Natural killer cell (primary cell): ENCODE results near the gene SLC39A3. TPM values are rescaled to one million over a fixed set of nuclear protein-coding genes. Genes with fewer than 3 reads are reported as not detected.

Source experiments
- ATAC-seq, 3 donors: fragments of 150-1000 bp in 2 of 3; fragments of 200-7000 bp in 1 of 3; cut with Tn5 transposase; 1 replicate in 1 of 3; 2 replicates in 2 of 3; pipeline ENCODE4 v1.10.0; 2021; ENCODE audit warnings: mild to moderate bottlenecking in 2 of 3, moderate library complexity in 2 of 3
- DNase-seq, 2 donors: peaks; one replicate each; pipeline versions ENCODE4 v3.0.0 to v3.0.0-alpha.2; 2013 to 2021; ENCODE audit warnings: mixed read lengths in 1 of 2
- H3K27ac ChIP-seq: one replicate; pipeline ENCODE4 v1.5.1; 2013; ENCODE audit warnings: mild to moderate bottlenecking, low read length
- H3K27me3 ChIP-seq: one replicate; pipeline ENCODE4 v1.6.1; 2013; ENCODE audit warnings: low read length; ENCODE audit not compliant: control insufficient read depth, insufficient read depth
- H3K36me3 ChIP-seq: one replicate; pipeline ENCODE4 v1.6.1; 2013; ENCODE audit warnings: low read length; ENCODE audit not compliant: control insufficient read depth, insufficient read depth
- H3K4me1 ChIP-seq: one replicate; pipeline ENCODE4 v1.6.1; 2013; ENCODE audit warnings: low read length; ENCODE audit not compliant: control insufficient read depth, insufficient read depth
- H3K4me3 ChIP-seq: one replicate; pipeline ENCODE4 v1.5.1; 2013; ENCODE audit warnings: low read length
- H3K9me3 ChIP-seq: one replicate; pipeline ENCODE4 v1.6.1; 2013; ENCODE audit warnings: low read length; ENCODE audit not compliant: control insufficient read depth, insufficient read depth
- H3K27ac Mint-ChIP-seq, 2 donors: one replicate each; pipeline ENCODE4 v1.8.0; 2022; ENCODE audit warnings: mild to moderate bottlenecking in 2 of 2, mixed read lengths in 2 of 2, moderate library complexity in 1 of 2
- H3K27me3 Mint-ChIP-seq, 2 donors: one replicate each; pipeline ENCODE4 v1.8.0; 2022; ENCODE audit warnings: low read depth in 2 of 2, mixed read lengths in 2 of 2
- H3K36me3 Mint-ChIP-seq: one replicate; pipeline ENCODE4 v1.8.0; 2022; ENCODE audit warnings: mixed read lengths
- H3K4me1 Mint-ChIP-seq, 2 donors: one replicate each; pipeline ENCODE4 v1.8.0; 2022; ENCODE audit warnings: mixed read lengths in 2 of 2
- H3K4me3 Mint-ChIP-seq: one replicate; pipeline ENCODE4 v1.8.0; 2022; ENCODE audit warnings: mild to moderate bottlenecking, moderate library complexity, mixed read lengths
- H3K9me3 Mint-ChIP-seq, 2 donors: one replicate each; pipeline ENCODE4 v1.8.0; 2022; ENCODE audit warnings: mixed read lengths in 2 of 2
- CTCF ChIP-seq: fragments of 200-600 bp; IDR thresholded peaks from one replicate; pipeline ENCODE4 v1.8.0; 2022; ENCODE audit warnings: antibody characterized with exemption
- WGBS: methylation state at CpG from one replicate; pipeline ENCODE4 v1.1.7; 2013; ENCODE audit warnings: missing lambda C conversion rate; ENCODE audit not compliant: insufficient coverage; 5-methylcytosine and 5-hydroxymethylcytosine counted together
- intact Hi-C: fragments of 100-400 bp; cut with micrococcal nuclease; formaldehyde crosslinking; loops from one replicate; pipeline ENCODE4 v1.14.2; 2022
- total RNA-seq, 4 donors: library from RNA; stranded (reverse); fragments of 120-200 nt in 1 of 4; gene quantifications; one replicate each; pipeline versions ENCODE4 v1.2.3 to v1.2.4, GENCODE V29; 2013 to 2022

Gene SLC39A3
- total RNA-seq, 3 donors from 2014 or later (not counting 1 experiment from before 2014, with no cell fraction given) = 14.8 to 29.4 (median 19.6) TPM

GRCh38 chr19:2762783-2763496 lies 23.1 kb upstream of the SLC39A3 start:
- no peak for TF ChIP-seq CTCF
- ATAC-seq (peak in 1 of 3 donors; percentile 24), DNase-seq (no peak)
- no peak overlapping the region for H3K27ac ChIP-seq
- no peaks in the 10 kb centered on the region for H3K4me1 ChIP-seq
- Mint-ChIP-seq H3K4me3 (no peak overlapping the region), H3K4me1 (peaks cover 0 to 4% of the 10 kb centered on the region in 2 donors), H3K27me3 (no peaks in the 10 kb centered on the region), H3K9me3 (no peaks in the 10 kb centered on the region), H3K27ac (no peak overlapping the region), H3K36me3 (no peaks in the 10 kb centered on the region)
- H3K9me3 ChIP-seq = no peaks in the 10 kb centered on the region
- WGBS = 95% methylated on average over 23 of the region's 23 CpGs
- no peaks in the 10 kb centered on the region for H3K27me3 ChIP-seq
- H3K36me3 ChIP-seq = peaks cover 48% of the 10 kb centered on the region
- intact Hi-C loops = no loop called here
- no peak overlapping the region for H3K4me3 ChIP-seq

GRCh38 chr19:2761876-2762782 lies 22.3 kb upstream of the SLC39A3 start:
- Mint-ChIP-seq H3K27ac (no peak overlapping the region), H3K9me3 (no peaks in the 10 kb centered on the region), H3K27me3 (no peaks in the 10 kb centered on the region), H3K4me3 (no peak overlapping the region), H3K36me3 (no peaks in the 10 kb centered on the region), H3K4me1 (peaks cover 0 to 4% of the 10 kb centered on the region in 2 donors)
- intact Hi-C loops = no loop called here
- Histone ChIP-seq H3K27me3 (no peaks in the 10 kb centered on the region), H3K27ac (no peak overlapping the region), H3K4me3 (no peak overlapping the region), H3K9me3 (no peaks in the 10 kb centered on the region), H3K36me3 (peaks cover 45% of the 10 kb centered on the region), H3K4me1 (no peaks in the 10 kb centered on the region)
- no peak for DNase-seq
- no peak for ATAC-seq
- WGBS = 95% methylated on average over 43 of the region's 43 CpGs
- no peak for TF ChIP-seq CTCF

GRCh38 chr19:2761309-2761677 lies 21.5 kb upstream of the SLC39A3 start:
- DNase-seq (no peak), ATAC-seq (no peak)
- Mint-ChIP-seq H3K4me3 (no peak overlapping the region), H3K9me3 (no peaks in the 10 kb centered on the region), H3K27ac (no peak overlapping the region), H3K4me1 (peaks cover 0 to 4% of the 10 kb centered on the region in 2 donors), H3K36me3 (no peaks in the 10 kb centered on the region), H3K27me3 (no peaks in the 10 kb centered on the region)
- Histone ChIP-seq H3K27me3 (no peaks in the 10 kb centered on the region), H3K4me3 (no peak overlapping the region), H3K36me3 (peaks cover 45% of the 10 kb centered on the region), H3K27ac (no peak overlapping the region), H3K4me1 (no peaks in the 10 kb centered on the region), H3K9me3 (no peaks in the 10 kb centered on the region)
- TF ChIP-seq CTCF = no peak
- 97% methylated on average over 16 of the region's 16 CpGs for WGBS
- intact Hi-C loops = no loop called here
